GM12878 (cell line): Measurements from ENCODE around the gene FARS2. TPM values are rescaled to one million over a fixed set of nuclear protein-coding genes. Genes with fewer than 3 reads are reported as not detected.

ENCODE experiments used
- ATAC-seq: fragments of 200-7000 bp; cut with Tn5 transposase; 3 replicates; pipeline ENCODE4 v1.9.1; 2020; ENCODE audit warnings: mild to moderate bottlenecking, moderate library complexity
- BruUV-seq: library from RNA; stranded (reverse); fragments of 400-500 nt; replicated peaks from 2 replicates; lab custom pipeline; 2021; lab: Mats Ljungman, UMichigan
- CTCF ChIA-PET: fragments of 300-600 bp; sonication (Branson Sonifier 250); formaldehyde crosslinking; extraction: SDS; loops from one replicate; lab custom pipeline; 2021; ENCODE audit warnings: inconsistent platforms; lab: Yijun Ruan, JAX
- POLR2A ChIA-PET: fragments of 350-600 bp; formaldehyde crosslinking; extraction: SDS; loops from one replicate; lab custom pipeline; 2021; ENCODE audit warnings: inconsistent platforms; lab: Charles Lee
- RAD21 ChIA-PET: fragments of 300-600 bp; sonication (Branson Sonifier 250); formaldehyde crosslinking; loops from one replicate; lab custom pipeline; 2023; ENCODE audit warnings: antibody characterized with exemption; ENCODE audit not compliant: unreplicated experiment; lab: Charles Lee
- SMC1A ChIA-PET: fragments of 300-600 bp; sonication (Branson Sonifier 250); formaldehyde crosslinking; loops from one replicate; lab custom pipeline; 2023; ENCODE audit not compliant: unreplicated experiment, uncharacterized antibody; lab: Charles Lee
- DNase-seq: peaks from one replicate; pipeline ENCODE4 v3.0.0-alpha.2; 2011; ENCODE audit warnings: low read depth, low spot score
- FAIRE-seq: peaks from 3 replicates; lab custom pipeline; 2011; peaks lifted over from hg19 to GRCh38; lab: Jason Lieb, UNC
- H2AFZ ChIP-seq: 2 replicates; pipeline ENCODE4 v1.6.0; 2011; ENCODE audit warnings: low read depth, low read length, control low read depth; ENCODE audit not compliant: control insufficient read depth
- H3K27ac ChIP-seq: 2 replicates; pipeline ENCODE4 v1.5.1; 2011; ENCODE audit warnings: control low read depth; ENCODE audit not compliant: control insufficient read depth, insufficient read depth
- H3K27me3 ChIP-seq, 2 experiments: replicated peaks in 1 of 2; 2 replicates each; pipeline versions ENCODE4 v1.6.0 to v1.6.1; 2011; ENCODE audit warnings: low read length in 1 of 2; ENCODE audit not compliant: control insufficient read depth in 2 of 2, insufficient read depth in 2 of 2
- H3K36me3 ChIP-seq, 2 experiments: 2 replicates each; pipeline ENCODE4 v1.5.1; 2011; ENCODE audit warnings: low read length in 1 of 2; ENCODE audit not compliant: control insufficient read depth in 2 of 2, insufficient read depth in 2 of 2
- H3K4me1 ChIP-seq: 2 replicates; pipeline ENCODE4 v1.6.1; 2011; ENCODE audit warnings: mild to moderate bottlenecking, low read length, moderate library complexity, mixed read lengths; ENCODE audit not compliant: control insufficient read depth, insufficient read depth
- H3K4me2 ChIP-seq: 2 replicates; pipeline ENCODE4 v1.6.0; 2011; ENCODE audit warnings: control low read depth; ENCODE audit not compliant: control insufficient read depth, insufficient read depth
- H3K4me3 ChIP-seq: fragments of 200-600 bp; sonication (generic); 2 replicates; pipeline ENCODE4 v1.5.1; 2016
- H3K79me2 ChIP-seq: 2 replicates; pipeline ENCODE4 v1.6.0; 2011; ENCODE audit warnings: low read length; ENCODE audit not compliant: control insufficient read depth, insufficient read depth
- H3K9ac ChIP-seq: 2 replicates; pipeline ENCODE4 v1.8.0; 2011; ENCODE audit warnings: low read length, control low read depth, mixed read lengths; ENCODE audit not compliant: control insufficient read depth, insufficient read depth
- H3K9me3 ChIP-seq: replicated peaks from 3 replicates; pipeline ENCODE4 v1.5.1; 2011; ENCODE audit warnings: mild to moderate bottlenecking, low read length; ENCODE audit not compliant: control insufficient read depth, insufficient read depth
- H4K20me1 ChIP-seq: 2 replicates; pipeline ENCODE4 v1.6.0; 2011; ENCODE audit not compliant: control insufficient read depth, insufficient read depth
- CEBPB ChIP-seq, 2 experiments: fragments of 150-350 bp in 1 of 2; IDR thresholded peaks; 2 replicates each; pipeline ENCODE4 v1.6.1; 2012 to 2014; ENCODE audit warnings: low read depth in 2 of 2, low read length in 2 of 2, borderline replicate concordance in 1 of 2, inconsistent platforms in 1 of 2
- ELK1 ChIP-seq: IDR thresholded peaks from 2 replicates; pipeline ENCODE4 v1.6.1; 2012; ENCODE audit warnings: low read depth, low read length, improper control_type of control experiment
- MLLT1 ChIP-seq: fragments of 450-650 bp; IDR thresholded peaks from 2 replicates; pipeline ENCODE4 v1.6.1; 2016; ENCODE audit warnings: mild to moderate bottlenecking
- NFIC ChIP-seq: IDR thresholded peaks from 2 replicates; pipeline ENCODE4 v1.6.1; 2012; ENCODE audit warnings: low read depth, mild to moderate bottlenecking, inconsistent platforms, low read length, moderate library complexity
- PKNOX1 ChIP-seq: fragments of 450-650 bp; IDR thresholded peaks from 2 replicates; pipeline ENCODE4 v1.6.1; 2016; ENCODE audit warnings: mild to moderate bottlenecking
- USF1 ChIP-seq: IDR thresholded peaks from 2 replicates; pipeline ENCODE4 v1.6.1; 2011; ENCODE audit warnings: borderline replicate concordance, low read depth, mild to moderate bottlenecking, moderate library complexity, mixed read lengths, low read length; ENCODE audit not compliant: insufficient read depth; ENCODE audit errors: extremely low read length
- ZNF687 ChIP-seq: fragments of 450-650 bp; IDR thresholded peaks from 2 replicates; pipeline ENCODE4 v1.6.1; 2017; ENCODE audit warnings: mild to moderate bottlenecking, moderate library complexity
- WGBS: methylation state at CpG from one replicate; pipeline ENCODE4 v1.1.6; 2016; ENCODE audit warnings: low lambda C conversion rate; ENCODE audit not compliant: insufficient replicate concordance, insufficient coverage; ENCODE audit errors: missing lambda C conversion rate; 5-methylcytosine and 5-hydroxymethylcytosine counted together
- in situ Hi-C: fragments of 300-500 bp; cut with MboI; formaldehyde crosslinking; loops from 9 replicates; pipeline ENCODE4 v1.14.3; 2018; ENCODE audit warnings: mixed read lengths
- intact Hi-C: fragments of 100-400 bp; cut with micrococcal nuclease; formaldehyde crosslinking; loops from one replicate; pipeline ENCODE4 v1.14.2; 2022; ENCODE audit not compliant: unreplicated experiment
- polyA plus RNA-seq, 11 experiments: library from polyadenylated mRNA; depleted of rRNA in 4 of 11; unstranded in 6 of 11; stranded (reverse) in 5 of 11; fragments of >200 nt; fragmentation: Nextera tagmentation in 4 of 11; fragmentation: Illumina TruSeq in 1 of 11; extraction: Ambion mirVana in 4 of 11; extraction: Trizol in 1 of 11; gene quantifications; 1 replicate in 1 of 11; 2 replicates in 10 of 11; pipeline versions ENCODE4 v1.2.1 to v1.2.3, GENCODE V29; 2011 to 2016; ENCODE audit warnings: inconsistent platforms in 2 of 11, missing spikeins in 2 of 11, low read depth in 1 of 11
- total RNA-seq, 4 experiments: library from RNA; depleted of rRNA in 3 of 4; stranded (reverse); fragments of >200 nt in 3 of 4; fragmentation: Illumina TruSeq in 1 of 4; extraction: Trizol in 1 of 4; gene quantifications; 2 replicates each; pipeline versions ENCODE4 v1.2.1 to v1.2.3, GENCODE V29; 2013 to 2021

Gene FARS2
- total and polyA plus RNA-seq, 10 of the 15 experiments (the other 5 are each of a cell fraction or from before 2014, with no cell fraction given), result 16.8 to 46.7 (median 25.6) TPM

GRCh38 chr6:5814116-5814515, 552.8 kb downstream of the FARS2 start:
- ATAC-seq (peak; percentile 48), FAIRE-seq (no peak), DNase-seq (no peak)
- Histone ChIP-seq H3K4me3 (no peak overlapping the region), H3K79me2 (no peaks in the 10 kb centered on the region), H3K9ac (no peak overlapping the region), H4K20me1 (no peaks in the 10 kb centered on the region), H3K27ac (no peak overlapping the region), H3K4me1 (0 out of 2 replicates have a peak, but pooled peaks cover 5% of the 10 kb centered on the region), H3K4me2 (no peak overlapping the region; the same call in 1 of the 2 replicates), H3K9me3 (no peaks in the 10 kb centered on the region), H2AFZ (no peak overlapping the region), H3K27me3 (no peaks in the 10 kb centered on the region; a peak in 1 of 4 replicates), H3K36me3 (no peaks in the 10 kb centered on the region)
- SMC1A ChIA-PET, result no interaction called here
- WGBS, result 76% methylated on average over 5 of the region's 5 CpGs
- CTCF ChIA-PET, result no interaction called here
- POLR2A ChIA-PET, result no interaction called here
- BruUV-seq, result no TSS peak
- TF ChIP-seq MLLT1, result no peak
- TF ChIP-seq PKNOX1, result no peak
- intact Hi-C loops, result no loop called here
- RAD21 ChIA-PET, result no interaction called here
- in situ Hi-C loops, result no loop called here

GRCh38 chr6:5814901-5815300, 553.6 kb downstream of the FARS2 start:
- no peak overlapping the region for H3K9ac ChIP-seq
- no peak for ATAC-seq
- H2AFZ ChIP-seq, result no peak overlapping the region
- no peak overlapping the region for H3K4me3 ChIP-seq
- WGBS, result 71% methylated on average over 9 of the region's 9 CpGs
- no peak for FAIRE-seq
- no peaks in the 10 kb centered on the region for H4K20me1 ChIP-seq
- ChIA-PET RAD21 (no interaction called here), SMC1A (no interaction called here), CTCF (no interaction called here), POLR2A (no interaction called here)
- in situ Hi-C loops, result no loop called here
- no peak overlapping the region for H3K27ac ChIP-seq
- H3K27me3 ChIP-seq, result no peaks in the 10 kb centered on the region; a peak in 1 of 4 replicates
- DNase-seq, result no peak
- no peak overlapping the region for H3K4me2 ChIP-seq
- no TSS peak for BruUV-seq
- H3K36me3 ChIP-seq, result no peaks in the 10 kb centered on the region
- intact Hi-C loops, result no loop called here
- no peaks in the 10 kb centered on the region for H3K9me3 ChIP-seq
- H3K79me2 ChIP-seq, result no peaks in the 10 kb centered on the region
- 0 out of 2 replicates have a peak, but pooled peaks cover 5% of the 10 kb centered on the region for H3K4me1 ChIP-seq
- TF ChIP-seq ELK1, result no peak
- no peak for TF ChIP-seq USF1
- TF ChIP-seq NFIC, result no peak
- no peak for TF ChIP-seq CEBPB (IDR thresholded peaks at IDR 0.05; ENCODE audit: borderline replicate concordance in 1 of 2, low read depth in 2 of 2, low read length in 2 of 2)
- TF ChIP-seq ZNF687, result no peak
